MM.1S (cell line): ENCODE measurements around the gene GRK1.
"Not testable (repeated sequence)": the region's sequence is repeated elsewhere in the genome, so short reads cannot be mapped to it uniquely, and the experiment has no call there.

Experiments
- DNase-seq: peaks from one replicate; pipeline ENCODE4 v3.0.0-alpha.2; 2015
- H2AFZ ChIP-seq: fragments of 300-600 bp; sonication (generic); 2 replicates; pipeline ENCODE4 v1.6.0; 2016; ENCODE audit warnings: antibody characterized with exemption, low read length
- H3F3A ChIP-seq: fragments of 300-600 bp; sonication (generic); 2 replicates; pipeline ENCODE4 v1.6.1; 2016; ENCODE audit warnings: mild to moderate bottlenecking, antibody characterized with exemption, low read length, moderate library complexity, mixed read lengths; ENCODE audit not compliant: insufficient read depth
- H3K27ac ChIP-seq: fragments of 300-600 bp; sonication (generic); 2 replicates; pipeline ENCODE4 v1.5.1; 2016; ENCODE audit warnings: mild to moderate bottlenecking, low read length
- H3K27me3 ChIP-seq: fragments of 300-600 bp; sonication (generic); replicated peaks from 2 replicates; pipeline ENCODE4 v1.6.0; 2016; ENCODE audit warnings: low read length; ENCODE audit not compliant: insufficient read depth
- H3K36me3 ChIP-seq: fragments of 300-600 bp; sonication (generic); replicated peaks from 2 replicates; pipeline ENCODE4 v1.6.1; 2016; ENCODE audit warnings: mild to moderate bottlenecking, low read length, mixed read lengths; ENCODE audit not compliant: insufficient read depth
- H3K4me1 ChIP-seq: fragments of 300-600 bp; sonication (generic); 2 replicates; pipeline ENCODE4 v1.6.1; 2016; ENCODE audit warnings: low read length, mixed read lengths
- H3K4me2 ChIP-seq: fragments of 300-600 bp; sonication (generic); 2 replicates; pipeline ENCODE4 v1.6.0; 2016; ENCODE audit warnings: low read depth, low read length
- H3K4me3 ChIP-seq: fragments of 300-600 bp; sonication (generic); 2 replicates; pipeline ENCODE4 v1.5.1; 2016; ENCODE audit warnings: low read length, mixed read lengths
- H3K79me2 ChIP-seq: fragments of 300-600 bp; sonication (generic); 2 replicates; pipeline ENCODE4 v1.6.1; 2016; ENCODE audit warnings: mixed run types, low read length, mixed read lengths
- H3K9ac ChIP-seq: fragments of 300-600 bp; sonication (generic); 2 replicates; pipeline ENCODE4 v1.6.1; 2016; ENCODE audit warnings: low read length, mixed read lengths
- H3K9me2 ChIP-seq: fragments of 300-600 bp; sonication (generic); replicated peaks from 2 replicates; pipeline ENCODE4 v1.6.1; 2016; ENCODE audit warnings: mild to moderate bottlenecking, low read length, mixed read lengths; ENCODE audit not compliant: insufficient read depth
- H3K9me3 ChIP-seq: fragments of 300-600 bp; sonication (generic); replicated peaks from 2 replicates; pipeline ENCODE4 v1.6.1; 2016; ENCODE audit warnings: mild to moderate bottlenecking, low read length, mixed read lengths; ENCODE audit not compliant: insufficient read depth
- H4K20me1 ChIP-seq: fragments of 300-600 bp; sonication (generic); 2 replicates; pipeline ENCODE4 v1.6.1; 2016; ENCODE audit warnings: mild to moderate bottlenecking, low read length, moderate library complexity, mixed read lengths; ENCODE audit not compliant: insufficient read depth
- CTCF ChIP-seq: fragments of 300-600 bp; sonication (generic); IDR thresholded peaks from 2 replicates; pipeline ENCODE4 v1.5.1; 2016; ENCODE audit warnings: antibody characterized with exemption, low read length, mixed read lengths
- EZH2 ChIP-seq: fragments of 300-600 bp; sonication (generic); optimal IDR thresholded peaks from 2 replicates; pipeline ENCODE3; 2017; ENCODE audit warnings: low read depth, mild to moderate bottlenecking, antibody characterized with exemption, low read length, mixed read lengths
- EZH2phosphoT487 ChIP-seq: fragments of 300-600 bp; sonication (generic); IDR thresholded peaks from 2 replicates; pipeline ENCODE4 v1.6.1; 2018; ENCODE audit warnings: antibody characterized with exemption, low read length

The GRK1 gene

GRCh38 chr13:113726106-113726821, 59.2 kb downstream of the GRK1 start:
- H3K27ac ChIP-seq, H3K79me2 ChIP-seq, H3K36me3 ChIP-seq, H3K9me2 ChIP-seq, DNase-seq, H3K9ac ChIP-seq, H3K4me1 ChIP-seq, H3K4me3 ChIP-seq, H3F3A ChIP-seq, H3K9me3 ChIP-seq, H2AFZ ChIP-seq, H3K4me2 ChIP-seq, H4K20me1 ChIP-seq: not testable (repeated sequence)
- peaks cover 18% of the 10 kb centered on the region for H3K27me3 ChIP-seq

GRCh38 chr13:113726961-113727411, 60.0 kb downstream of the GRK1 start:
- Histone ChIP-seq H3F3A (peaks cover 3% of the 10 kb centered on the region; the same call in 1 of the 2 replicates), H3K4me2 (no peak overlapping the region), H2AFZ (no peak overlapping the region), H3K9me2 (no peaks in the 10 kb centered on the region), H4K20me1 (no peaks in the 10 kb centered on the region), H3K27ac (no peak overlapping the region), H3K9me3 (no peaks in the 10 kb centered on the region), H3K27me3 (peaks cover 18% of the 10 kb centered on the region), H3K4me3 (no peak overlapping the region), H3K36me3 (no peaks in the 10 kb centered on the region), H3K4me1 (peaks cover 7% of the 10 kb centered on the region; the same call in 1 of the 2 replicates), H3K79me2 (no peaks in the 10 kb centered on the region), H3K9ac (no peak overlapping the region)
- DNase-seq: peak; percentile 40
- TF ChIP-seq CTCF (no peak), EZH2phosphoT487 (no peak), EZH2 (no peak)

- Histone ChIP-seq H3K4me3 (no peak overlapping the region), H3K4me1 (peaks cover 7% of the 10 kb centered on the region; the same call in 1 of the 2 replicates), H2AFZ (no peak overlapping the region), H3K27me3 (peaks cover 18% of the 10 kb centered on the region), H3K27ac (no peak overlapping the region), H3K9me2 (no peaks in the 10 kb centered on the region), H3F3A (peaks cover 8% of the 10 kb centered on the region), H3K9me3 (no peaks in the 10 kb centered on the region), H3K9ac (no peak overlapping the region), H3K79me2 (no peaks in the 10 kb centered on the region), H3K4me2 (no peak overlapping the region), H3K36me3 (no peaks in the 10 kb centered on the region), H4K20me1 (no peaks in the 10 kb centered on the region)
- TF ChIP-seq EZH2phosphoT487 (no peak), CTCF (no peak), EZH2 (no peak)
- no peak for DNase-seq
Measured at GRCh38 chr13:113728571-113729054, 61.6 kb downstream of the GRK1 start.
